GM19238 (cell line): ENCODE results near the gene CCDC63.

ENCODE experiments used
- DNase-seq: peaks from one replicate; pipeline ENCODE4 v3.0.0; 2011; ENCODE audit warnings: low spot score; ENCODE audit not compliant: insufficient read length

CCDC63 gene

DNA sequence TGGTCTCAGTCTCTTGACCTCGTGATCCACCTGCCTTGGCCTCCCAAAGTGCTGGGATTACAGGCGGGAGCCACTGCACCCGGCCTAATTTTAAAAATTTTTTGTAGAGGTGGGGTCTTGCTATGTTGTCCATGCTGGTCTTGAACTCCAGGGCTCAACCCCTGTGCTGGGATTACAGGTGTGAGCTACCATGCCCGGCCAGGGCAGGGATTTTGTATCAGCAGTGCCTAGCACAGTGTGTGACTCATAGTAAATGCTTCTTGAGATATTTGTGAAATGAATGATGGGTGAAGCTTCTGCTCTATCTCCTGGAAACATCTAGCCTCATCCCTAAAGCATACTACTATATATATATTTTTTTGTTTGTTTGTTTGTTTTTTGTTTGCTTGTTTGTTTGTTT, 36.5 kb downstream of the CCDC63 start:
- no peak for DNase-seq

DNA sequence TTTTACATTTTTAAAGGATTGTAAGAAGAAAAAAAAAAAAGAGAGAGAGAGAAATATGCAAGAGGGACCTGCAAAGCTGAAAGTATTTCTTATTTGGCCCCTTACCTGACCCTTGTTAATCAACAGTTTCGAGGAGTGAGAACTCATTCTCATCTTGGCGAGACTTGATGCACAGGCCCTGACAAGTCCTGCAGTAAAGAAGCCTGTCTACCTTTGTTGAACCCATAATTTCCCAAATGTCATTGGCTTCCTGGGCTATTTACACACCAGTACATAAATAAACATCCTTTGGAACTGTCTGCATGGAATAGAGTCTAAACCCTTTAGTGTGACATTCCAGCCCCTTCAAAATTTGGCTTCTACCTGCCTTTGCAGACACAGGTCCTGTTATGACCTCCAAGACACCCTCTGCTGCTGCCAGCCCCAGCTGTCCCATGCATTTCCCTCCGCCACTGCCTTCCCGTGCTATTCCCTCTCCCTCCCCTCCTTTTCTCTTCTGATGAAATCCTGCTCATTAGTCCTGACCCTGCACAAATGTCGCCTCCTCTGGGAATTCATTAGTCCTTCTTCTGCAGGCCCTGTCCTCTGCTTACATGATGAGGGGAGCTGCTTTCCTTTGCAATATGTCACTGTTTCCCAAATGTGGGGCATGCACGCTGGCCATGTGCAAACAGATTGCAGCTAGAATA, 38.5 kb downstream of the CCDC63 start:
- DNase-seq, result no peak

GRCh38 chr12:110888256-110888991, 41.6 kb downstream of the CCDC63 start:
- no peak for DNase-seq

DNA sequence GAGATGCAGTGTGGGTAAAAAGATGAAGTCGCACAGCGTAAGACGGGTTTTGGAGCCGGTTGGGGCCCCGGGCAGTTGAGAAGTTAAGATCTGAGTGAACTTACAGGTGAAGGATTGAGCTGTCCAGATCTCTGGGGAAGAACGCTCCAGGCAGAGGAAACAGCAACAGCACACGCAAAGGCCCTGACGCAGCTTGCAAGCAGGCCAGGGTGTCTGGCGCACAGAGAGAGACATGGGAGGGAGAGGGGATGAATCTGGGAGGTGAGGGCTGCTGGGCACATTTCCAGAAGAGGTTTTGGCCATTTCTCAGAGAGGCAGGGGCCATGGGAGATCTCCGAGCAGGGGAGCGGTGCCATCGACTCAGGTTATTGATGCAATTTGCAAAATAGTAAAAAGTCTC, 42.6 kb downstream of the CCDC63 start:
- no peak for DNase-seq

GRCh38 chr12:110893956-110894355, 47.2 kb downstream of the CCDC63 start:
- DNase-seq, result no peak

GRCh38 chr12:110896559-110896958, 49.8 kb downstream of the CCDC63 start:
- DNase-seq, result no peak

- DNase-seq, result no peak
Measured at GRCh38 chr12:110901401-110901800, 54.6 kb downstream of the CCDC63 start.

DNA sequence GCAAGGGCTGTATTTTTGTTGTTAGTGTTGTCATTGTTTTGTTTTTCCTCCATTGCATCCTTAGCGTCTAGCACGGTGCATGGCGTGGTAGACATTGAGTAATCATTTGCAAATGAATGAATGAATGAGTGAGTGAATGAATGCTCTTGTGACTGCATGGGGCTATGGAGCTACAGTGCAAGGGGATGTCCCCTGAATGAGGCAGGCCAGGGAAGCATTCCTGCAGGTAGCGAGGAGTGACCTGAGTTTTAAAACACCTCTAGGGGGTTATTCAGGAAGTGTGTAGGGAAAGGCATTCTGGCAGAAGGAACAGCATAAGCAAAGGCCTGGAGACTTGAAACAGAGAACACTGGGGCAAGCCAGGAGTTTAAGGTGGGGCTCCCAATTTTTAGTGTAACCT, 56.7 kb downstream of the CCDC63 start:
- no peak for DNase-seq

GRCh38 chr12:110906083-110906482, 59.3 kb downstream of the CCDC63 start:
- no peak for DNase-seq

DNA sequence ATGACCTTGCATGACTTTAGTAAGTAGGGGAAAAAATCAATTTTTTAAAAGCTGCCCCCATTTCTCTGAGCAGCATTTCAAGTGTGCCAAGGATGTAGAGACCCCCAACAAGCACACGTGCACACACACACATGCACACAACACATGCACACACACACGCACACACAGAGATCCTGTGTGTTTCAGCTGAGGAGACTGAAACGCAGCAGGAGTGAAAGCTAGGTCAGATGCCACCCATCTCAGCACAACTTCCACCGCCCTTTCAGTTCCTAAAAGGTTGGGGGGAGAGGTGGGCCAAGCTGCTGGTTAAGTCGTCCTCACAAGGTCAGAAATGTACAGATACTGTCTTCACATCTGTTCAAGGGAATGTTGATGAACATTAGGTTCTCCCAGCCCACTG, 59.7 kb downstream of the CCDC63 start:
- DNase-seq, result no peak

- DNase-seq, result no peak
Measured at GRCh38 chr12:110906985-110907384, 60.2 kb downstream of the CCDC63 start.

GRCh38 chr12:110907583-110907982, 60.8 kb downstream of the CCDC63 start:
- DNase-seq, result no peak

- DNase-seq, result no peak
Measured at GRCh38 chr12:110908377-110909152, 61.8 kb downstream of the CCDC63 start.

GRCh38 chr12:110912263-110912662, 65.5 kb downstream of the CCDC63 start:
- DNase-seq, result no peak

GRCh38 chr12:110913119-110914056, 66.6 kb downstream of the CCDC63 start:
- DNase-seq, result peak; percentile 39

DNA sequence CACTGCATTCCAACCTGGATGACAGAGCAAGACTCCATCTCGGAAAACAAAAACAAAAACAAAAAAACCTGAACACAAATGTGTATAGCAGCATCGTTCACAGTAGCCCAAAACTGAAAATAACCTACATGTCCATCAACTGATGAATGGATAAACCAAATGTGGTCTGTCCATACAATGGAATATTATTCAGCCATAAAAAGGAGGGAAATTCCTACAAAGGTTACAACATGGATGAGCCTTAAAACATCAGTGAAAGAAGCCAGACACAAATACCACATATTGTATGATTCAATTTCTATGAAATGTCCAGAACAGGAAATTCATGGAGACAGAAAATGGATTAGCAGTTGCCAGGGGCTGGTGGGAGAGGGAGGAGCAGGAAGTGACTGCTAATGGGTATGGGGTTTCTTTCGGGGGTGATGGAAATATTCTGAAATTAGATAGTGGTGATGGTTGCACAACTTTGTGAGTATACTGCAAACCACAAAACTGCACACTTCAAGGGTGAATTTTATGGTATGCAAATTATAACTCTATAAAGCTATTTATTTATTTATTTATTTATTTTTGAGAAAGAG, 69.6 kb downstream of the CCDC63 start:
- no peak for DNase-seq

DNA sequence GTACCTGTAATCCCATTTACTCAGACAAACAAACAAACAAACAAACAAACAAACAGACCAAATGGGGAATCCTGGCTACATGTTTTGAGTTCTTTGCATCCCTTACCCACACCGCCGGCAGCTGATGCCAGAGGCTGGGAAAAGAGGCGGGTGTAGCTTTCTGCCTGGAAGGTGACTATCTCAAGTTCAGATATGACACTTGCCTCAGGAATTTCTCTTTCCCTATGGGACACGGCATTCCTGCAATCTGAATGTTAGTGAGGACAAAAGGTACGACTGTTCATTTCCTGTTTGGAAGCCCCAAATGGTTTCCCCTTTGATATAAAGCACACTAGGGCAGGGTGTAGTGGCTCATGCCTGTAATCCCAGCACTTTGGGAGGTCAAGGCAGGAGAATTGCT, 70.7 kb downstream of the CCDC63 start:
- no peak for DNase-seq

DNA sequence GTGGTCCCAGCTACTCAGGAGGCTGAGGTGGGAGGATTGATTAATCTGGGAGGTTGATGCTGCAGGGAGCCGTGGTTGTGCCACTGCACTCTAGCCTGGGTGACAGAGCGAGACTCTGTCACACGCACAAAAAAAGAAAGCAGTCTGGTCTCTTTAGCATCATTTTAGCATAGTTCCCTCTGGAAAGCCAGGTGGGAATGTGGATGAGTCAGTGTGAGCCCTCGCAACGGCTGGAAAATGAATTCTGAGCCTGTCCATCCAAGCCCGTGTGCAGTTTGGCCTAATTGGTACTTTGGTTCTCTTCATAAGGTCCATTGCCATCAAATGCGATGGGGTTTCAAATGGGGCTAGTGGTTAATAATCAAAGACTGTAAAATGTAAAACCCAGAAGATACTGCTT, 71.2 kb downstream of the CCDC63 start:
- DNase-seq, result no peak

GRCh38 chr12:110919720-110920119, 72.9 kb downstream of the CCDC63 start:
- DNase-seq, result no peak

DNA sequence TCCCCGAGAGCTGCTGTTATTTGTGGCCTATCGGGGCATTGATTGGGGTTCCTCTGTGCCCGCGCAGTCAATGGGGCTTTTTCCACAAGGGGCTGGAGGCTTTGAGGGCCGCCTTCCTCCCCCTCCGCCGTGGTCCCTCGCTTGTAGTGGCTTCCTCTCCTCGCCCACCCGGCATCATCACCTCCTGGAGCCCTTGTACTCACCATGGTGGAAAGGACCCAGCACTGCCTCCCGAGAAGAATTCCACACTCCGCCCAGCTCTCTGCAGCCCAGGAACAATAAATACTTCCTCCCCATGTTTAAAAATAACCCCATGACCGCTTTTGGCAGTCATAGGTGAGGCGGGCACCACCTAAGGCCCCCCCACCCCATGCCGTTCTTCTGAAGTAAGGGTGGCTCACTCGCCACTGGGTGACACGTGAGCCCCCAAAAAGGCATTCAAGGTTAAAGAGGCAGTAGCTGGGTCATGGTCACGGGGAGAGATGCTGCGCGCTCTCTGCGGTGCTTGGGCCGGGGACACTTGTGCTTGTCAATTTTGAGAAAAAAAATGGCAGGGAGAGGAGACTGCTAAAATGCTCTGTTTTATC, 73.6 kb downstream of the CCDC63 start, which contains the start of gene MYL2:
TSS of gene MYL2 (minus strand) at position 256 of the 587 bp plus-strand sequence. CDS start at position 206, 50 bp downstream.
- DNase-seq, result no peak
